ENCODE results near the gene CUBN.

CUBN gene

GRCh38 chr10:17061418-17061817, 68.2 kb downstream of the CUBN start:
- no peaks in the 10 kb centered on the region for H3K4me1 ChIP-seq (ENCODE audit: control insufficient read depth, insufficient read depth, low read length)
- no peak overlapping the region for H3K27ac ChIP-seq (ENCODE audit: insufficient read depth, low read depth, low read length, poor library complexity, severe bottlenecking)
- 93 to 95% methylated on average over 2 of the region's 2 CpGs for WGBS, 2 experiments
- no peaks in the 10 kb centered on the region for H3K27me3 ChIP-seq (ENCODE audit: control insufficient read depth, insufficient read depth, low read length, poor library complexity, severe bottlenecking)
- H3K9me3 ChIP-seq (ENCODE audit: control insufficient read depth, low read length), result no peaks in the 10 kb centered on the region
- H3K36me3 ChIP-seq (ENCODE audit: control insufficient read depth, insufficient read depth, low read length), result no peaks in the 10 kb centered on the region
- H3K4me3 ChIP-seq (ENCODE audit: insufficient read depth, low read depth, low read length), result no peak overlapping the region

- H3K27ac ChIP-seq (ENCODE audit: insufficient read depth, low read depth, low read length, poor library complexity, severe bottlenecking), result no peak overlapping the region
- no peak overlapping the region for H3K4me3 ChIP-seq (ENCODE audit: insufficient read depth, low read depth, low read length)
- H3K27me3 ChIP-seq (ENCODE audit: control insufficient read depth, insufficient read depth, low read length, poor library complexity, severe bottlenecking), result no peaks in the 10 kb centered on the region
- 80 to 91% methylated on average over 6 of the region's 6 CpGs for WGBS, 2 experiments
- no peaks in the 10 kb centered on the region for H3K36me3 ChIP-seq (ENCODE audit: control insufficient read depth, insufficient read depth, low read length)
- H3K4me1 ChIP-seq (ENCODE audit: control insufficient read depth, insufficient read depth, low read length), result no peaks in the 10 kb centered on the region
- H3K9me3 ChIP-seq (ENCODE audit: control insufficient read depth, low read length), result no peaks in the 10 kb centered on the region
These were observed 69.3 kb downstream of the CUBN start for GRCh38 chr10:17060289-17060688.

GRCh38 chr10:17059197-17059688, 70.4 kb downstream of the CUBN start:
- H3K36me3 ChIP-seq (ENCODE audit: control insufficient read depth, insufficient read depth, low read length), result no peaks in the 10 kb centered on the region
- no peaks in the 10 kb centered on the region for H3K9me3 ChIP-seq (ENCODE audit: control insufficient read depth, low read length)
- H3K4me1 ChIP-seq (ENCODE audit: control insufficient read depth, insufficient read depth, low read length), result no peaks in the 10 kb centered on the region
- no peak overlapping the region for H3K27ac ChIP-seq (ENCODE audit: insufficient read depth, low read depth, low read length, poor library complexity, severe bottlenecking)
- no peaks in the 10 kb centered on the region for H3K27me3 ChIP-seq (ENCODE audit: control insufficient read depth, insufficient read depth, low read length, poor library complexity, severe bottlenecking)
- no peak overlapping the region for H3K4me3 ChIP-seq (ENCODE audit: insufficient read depth, low read depth, low read length)

DNA sequence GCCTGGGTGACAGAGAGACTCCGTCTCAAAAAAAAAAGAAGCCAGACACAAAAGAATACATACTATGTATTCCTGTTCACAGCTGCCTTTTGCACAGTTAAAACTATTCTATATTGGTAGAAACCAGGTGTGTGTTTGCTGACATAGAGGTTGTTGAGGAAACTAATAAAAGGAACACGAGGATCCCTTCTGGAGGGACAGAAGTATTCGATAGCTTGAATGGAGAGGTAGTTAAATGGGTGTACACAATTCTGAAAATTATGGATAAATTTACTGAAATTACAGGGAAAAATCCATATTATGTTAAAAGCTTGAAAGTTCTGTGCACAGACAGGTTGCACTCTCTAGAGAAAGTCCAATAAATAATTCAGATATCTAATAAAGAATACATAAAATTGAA, 71.5 kb downstream of the CUBN start:
- no peaks in the 10 kb centered on the region for H3K4me1 ChIP-seq (ENCODE audit: control insufficient read depth, insufficient read depth, low read length)
- H3K27me3 ChIP-seq (ENCODE audit: control insufficient read depth, insufficient read depth, low read length, poor library complexity, severe bottlenecking), result no peaks in the 10 kb centered on the region
- H3K4me3 ChIP-seq (ENCODE audit: insufficient read depth, low read depth, low read length), result no peak overlapping the region
- H3K9me3 ChIP-seq (ENCODE audit: control insufficient read depth, low read length), result no peaks in the 10 kb centered on the region
- WGBS, 2 experiments, result 87 to 94% methylated on average over 3 of the region's 3 CpGs
- H3K27ac ChIP-seq (ENCODE audit: insufficient read depth, low read depth, low read length, poor library complexity, severe bottlenecking), result no peak overlapping the region
- no peaks in the 10 kb centered on the region for H3K36me3 ChIP-seq (ENCODE audit: control insufficient read depth, insufficient read depth, low read length)

- H3K36me3 ChIP-seq (ENCODE audit: control insufficient read depth, insufficient read depth, low read length), result no peaks in the 10 kb centered on the region
- no peak overlapping the region for H3K4me3 ChIP-seq (ENCODE audit: insufficient read depth, low read depth, low read length)
- H3K27me3 ChIP-seq (ENCODE audit: control insufficient read depth, insufficient read depth, low read length, poor library complexity, severe bottlenecking), result no peaks in the 10 kb centered on the region
- H3K27ac ChIP-seq (ENCODE audit: insufficient read depth, low read depth, low read length, poor library complexity, severe bottlenecking), result no peak overlapping the region
- no peaks in the 10 kb centered on the region for H3K4me1 ChIP-seq (ENCODE audit: control insufficient read depth, insufficient read depth, low read length)
- H3K9me3 ChIP-seq (ENCODE audit: control insufficient read depth, low read length), result no peaks in the 10 kb centered on the region
- WGBS, 2 experiments, result 87 to 90% methylated on average over 5 to 6 of the region's 6 CpGs
These were observed 72.7 kb downstream of the CUBN start for GRCh38 chr10:17056781-17057428.

- no peaks in the 10 kb centered on the region for H3K4me1 ChIP-seq (ENCODE audit: control insufficient read depth, insufficient read depth, low read length)
- H3K27me3 ChIP-seq (ENCODE audit: control insufficient read depth, insufficient read depth, low read length, poor library complexity, severe bottlenecking), result no peaks in the 10 kb centered on the region
- H3K9me3 ChIP-seq (ENCODE audit: control insufficient read depth, low read length), result no peaks in the 10 kb centered on the region
- WGBS, 2 experiments, result 79 to 96% methylated on average over 2 to 3 of the region's 3 CpGs
- H3K36me3 ChIP-seq (ENCODE audit: control insufficient read depth, insufficient read depth, low read length), result no peaks in the 10 kb centered on the region
- H3K27ac ChIP-seq (ENCODE audit: insufficient read depth, low read depth, low read length, poor library complexity, severe bottlenecking), result no peak overlapping the region
- no peak overlapping the region for H3K4me3 ChIP-seq (ENCODE audit: insufficient read depth, low read depth, low read length)
These were observed 76.1 kb downstream of the CUBN start for GRCh38 chr10:17053513-17053912.

DNA sequence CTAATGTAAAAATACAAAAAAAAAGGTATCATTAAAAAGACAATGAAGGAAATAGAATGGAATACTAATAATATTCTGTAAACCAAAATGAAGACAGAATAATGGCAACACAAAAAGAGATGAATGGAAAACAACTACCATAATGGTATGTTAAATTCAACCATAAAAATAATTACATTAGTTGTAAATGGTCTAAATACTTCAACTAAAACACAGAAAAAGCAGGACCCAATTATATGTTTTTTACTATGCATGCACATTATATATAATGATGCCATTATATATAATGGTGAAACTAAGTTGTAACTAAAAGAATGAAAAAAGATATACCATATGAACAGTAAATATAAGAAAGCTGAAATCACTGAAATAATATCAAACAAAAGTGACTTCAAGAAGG, 76.5 kb downstream of the CUBN start:
- no peaks in the 10 kb centered on the region for H3K36me3 ChIP-seq (ENCODE audit: control insufficient read depth, insufficient read depth, low read length)
- H3K9me3 ChIP-seq (ENCODE audit: control insufficient read depth, low read length), result no peaks in the 10 kb centered on the region
- H3K4me1 ChIP-seq (ENCODE audit: control insufficient read depth, insufficient read depth, low read length), result no peaks in the 10 kb centered on the region
- no peak overlapping the region for H3K27ac ChIP-seq (ENCODE audit: insufficient read depth, low read depth, low read length, poor library complexity, severe bottlenecking)
- H3K27me3 ChIP-seq (ENCODE audit: control insufficient read depth, insufficient read depth, low read length, poor library complexity, severe bottlenecking), result no peaks in the 10 kb centered on the region
- no peak overlapping the region for H3K4me3 ChIP-seq (ENCODE audit: insufficient read depth, low read depth, low read length)

- no peaks in the 10 kb centered on the region for H3K4me1 ChIP-seq (ENCODE audit: control insufficient read depth, insufficient read depth, low read length)
- no peaks in the 10 kb centered on the region for H3K27me3 ChIP-seq (ENCODE audit: control insufficient read depth, insufficient read depth, low read length, poor library complexity, severe bottlenecking)
- H3K27ac ChIP-seq (ENCODE audit: insufficient read depth, low read depth, low read length, poor library complexity, severe bottlenecking), result no peak overlapping the region
- WGBS, 2 experiments, result 88 to 100% methylated on average over 1 to 2 of the region's 3 CpGs
- H3K9me3 ChIP-seq (ENCODE audit: control insufficient read depth, low read length), result no peaks in the 10 kb centered on the region
- no peaks in the 10 kb centered on the region for H3K36me3 ChIP-seq (ENCODE audit: control insufficient read depth, insufficient read depth, low read length)
- no peak overlapping the region for H3K4me3 ChIP-seq (ENCODE audit: insufficient read depth, low read depth, low read length)
These were observed 77.8 kb downstream of the CUBN start for GRCh38 chr10:17051851-17052250.

GRCh38 chr10:17049195-17049594, 80.4 kb downstream of the CUBN start:
- WGBS, 2 experiments, result 93% methylated on average over 1 of the region's 1 CpG
- H3K27ac ChIP-seq (ENCODE audit: insufficient read depth, low read depth, low read length, poor library complexity, severe bottlenecking), result no peak overlapping the region
- no peaks in the 10 kb centered on the region for H3K27me3 ChIP-seq (ENCODE audit: control insufficient read depth, insufficient read depth, low read length, poor library complexity, severe bottlenecking)
- no peaks in the 10 kb centered on the region for H3K9me3 ChIP-seq (ENCODE audit: control insufficient read depth, low read length)
- no peaks in the 10 kb centered on the region for H3K4me1 ChIP-seq (ENCODE audit: control insufficient read depth, insufficient read depth, low read length)
- no peak overlapping the region for H3K4me3 ChIP-seq (ENCODE audit: insufficient read depth, low read depth, low read length)
- no peaks in the 10 kb centered on the region for H3K36me3 ChIP-seq (ENCODE audit: control insufficient read depth, insufficient read depth, low read length)

DNA sequence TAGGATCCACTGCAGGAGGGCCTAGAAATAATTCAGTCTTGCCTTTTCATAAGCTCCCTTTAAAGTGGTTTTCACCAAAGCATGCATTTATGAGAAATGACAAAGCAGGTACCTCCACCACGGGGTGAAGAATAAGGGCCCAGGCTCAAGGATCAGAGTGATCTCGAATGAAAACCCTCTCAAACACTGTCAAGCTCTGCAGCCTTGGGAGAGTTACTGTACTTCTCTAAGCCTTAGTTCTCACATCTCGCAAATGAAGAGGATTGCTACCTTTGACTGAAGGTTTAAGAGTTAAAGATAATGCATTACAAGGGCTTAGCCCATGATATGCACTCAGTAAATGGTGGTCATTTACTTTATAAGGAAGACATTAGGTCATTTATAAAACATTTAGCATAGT, 81.7 kb downstream of the CUBN start:
- 71 to 74% methylated on average over 3 of the region's 3 CpGs for WGBS, 2 experiments
- no peak overlapping the region for H3K4me3 ChIP-seq (ENCODE audit: insufficient read depth, low read depth, low read length)
- H3K4me1 ChIP-seq (ENCODE audit: control insufficient read depth, insufficient read depth, low read length), result no peaks in the 10 kb centered on the region
- no peaks in the 10 kb centered on the region for H3K27me3 ChIP-seq (ENCODE audit: control insufficient read depth, insufficient read depth, low read length, poor library complexity, severe bottlenecking)
- H3K27ac ChIP-seq (ENCODE audit: insufficient read depth, low read depth, low read length, poor library complexity, severe bottlenecking), result no peak overlapping the region
- no peaks in the 10 kb centered on the region for H3K9me3 ChIP-seq (ENCODE audit: control insufficient read depth, low read length)
- no peaks in the 10 kb centered on the region for H3K36me3 ChIP-seq (ENCODE audit: control insufficient read depth, insufficient read depth, low read length)

DNA sequence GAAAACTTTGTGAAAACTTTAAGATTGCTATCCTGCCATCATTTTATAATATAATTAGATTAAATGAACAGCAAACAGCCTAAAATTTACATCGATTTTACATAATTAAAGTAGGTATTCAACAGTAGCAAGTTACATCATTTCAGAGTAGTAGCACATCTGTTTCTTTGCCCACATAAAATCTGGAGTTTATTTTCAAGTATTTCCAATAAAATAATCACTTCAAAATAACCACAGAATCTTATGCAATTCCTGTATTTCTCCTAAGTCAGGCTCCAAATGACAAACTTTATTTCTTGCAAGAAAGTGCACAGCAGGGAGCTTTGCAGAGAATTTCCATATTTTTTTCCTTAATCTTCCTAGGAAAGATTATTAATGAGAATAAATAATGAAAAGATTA, 82.6 kb downstream of the CUBN start:
- H3K9me3 ChIP-seq (ENCODE audit: control insufficient read depth, low read length), result no peaks in the 10 kb centered on the region
- H3K27me3 ChIP-seq (ENCODE audit: control insufficient read depth, insufficient read depth, low read length, poor library complexity, severe bottlenecking), result no peaks in the 10 kb centered on the region
- no peaks in the 10 kb centered on the region for H3K4me1 ChIP-seq (ENCODE audit: control insufficient read depth, insufficient read depth, low read length)
- no peak overlapping the region for H3K4me3 ChIP-seq (ENCODE audit: insufficient read depth, low read depth, low read length)
- no peak overlapping the region for H3K27ac ChIP-seq (ENCODE audit: insufficient read depth, low read depth, low read length, poor library complexity, severe bottlenecking)
- no peaks in the 10 kb centered on the region for H3K36me3 ChIP-seq (ENCODE audit: control insufficient read depth, insufficient read depth, low read length)
- WGBS, 2 experiments, result 89 to 100% methylated on average over 1 of the region's 1 CpG

All from ectodermal cell (in vitro differentiated cells).